Measurements from ENCODE around the gene MAGI2.

MAGI2 gene

GRCh38 chr7:78125884-78126283, 1327.6 kb downstream of the MAGI2 start:
- Histone ChIP-seq H3K4me3 (ENCODE audit: insufficient read depth, low read depth, low read length, poor library complexity, severe bottlenecking) (no peak overlapping the region), H3K9me3 (ENCODE audit: control insufficient read depth, low read length) (no peaks in the 10 kb centered on the region), H3K4me1 (ENCODE audit: control insufficient read depth, insufficient read depth, low read length, poor library complexity, severe bottlenecking) (no peaks in the 10 kb centered on the region), H3K27me3 (replicated peaks; ENCODE audit: control insufficient read depth, insufficient read depth, low read length, poor library complexity, severe bottlenecking) (no peaks in the 10 kb centered on the region), H3K27ac (ENCODE audit: insufficient read depth, low read length, poor library complexity, severe bottlenecking) (no peak overlapping the region), H3K36me3 (ENCODE audit: control insufficient read depth, insufficient read depth, low read length) (no peaks in the 10 kb centered on the region)
- DNase-seq: no peak

GRCh38 chr7:78124216-78124615, 1329.3 kb downstream of the MAGI2 start:
- no peak for DNase-seq
- Histone ChIP-seq H3K36me3 (ENCODE audit: control insufficient read depth, insufficient read depth, low read length) (no peaks in the 10 kb centered on the region), H3K27ac (ENCODE audit: insufficient read depth, low read length, poor library complexity, severe bottlenecking) (no peak overlapping the region), H3K4me3 (ENCODE audit: insufficient read depth, low read depth, low read length, poor library complexity, severe bottlenecking) (no peak overlapping the region), H3K27me3 (replicated peaks; ENCODE audit: control insufficient read depth, insufficient read depth, low read length, poor library complexity, severe bottlenecking) (no peaks in the 10 kb centered on the region), H3K9me3 (ENCODE audit: control insufficient read depth, low read length) (no peaks in the 10 kb centered on the region), H3K4me1 (ENCODE audit: control insufficient read depth, insufficient read depth, low read length, poor library complexity, severe bottlenecking) (no peaks in the 10 kb centered on the region)

GRCh38 chr7:78121888-78122287, 1331.6 kb downstream of the MAGI2 start:
- Histone ChIP-seq H3K9me3 (ENCODE audit: control insufficient read depth, low read length) (no peaks in the 10 kb centered on the region), H3K4me1 (ENCODE audit: control insufficient read depth, insufficient read depth, low read length, poor library complexity, severe bottlenecking) (no peaks in the 10 kb centered on the region), H3K27me3 (replicated peaks; ENCODE audit: control insufficient read depth, insufficient read depth, low read length, poor library complexity, severe bottlenecking) (no peaks in the 10 kb centered on the region), H3K4me3 (ENCODE audit: insufficient read depth, low read depth, low read length, poor library complexity, severe bottlenecking) (no peak overlapping the region), H3K27ac (ENCODE audit: insufficient read depth, low read length, poor library complexity, severe bottlenecking) (no peak overlapping the region), H3K36me3 (ENCODE audit: control insufficient read depth, insufficient read depth, low read length) (no peaks in the 10 kb centered on the region)
- DNase-seq: no peak

- H3K27me3 ChIP-seq (replicated peaks; ENCODE audit: control insufficient read depth, insufficient read depth, low read length, poor library complexity, severe bottlenecking): no peaks in the 10 kb centered on the region
- no peak overlapping the region for H3K27ac ChIP-seq (ENCODE audit: insufficient read depth, low read length, poor library complexity, severe bottlenecking)
- H3K4me3 ChIP-seq (ENCODE audit: insufficient read depth, low read depth, low read length, poor library complexity, severe bottlenecking): no peak overlapping the region
- no peaks in the 10 kb centered on the region for H3K36me3 ChIP-seq (ENCODE audit: control insufficient read depth, insufficient read depth, low read length)
- no peak for DNase-seq
- no peaks in the 10 kb centered on the region for H3K4me1 ChIP-seq (ENCODE audit: control insufficient read depth, insufficient read depth, low read length, poor library complexity, severe bottlenecking)
- H3K9me3 ChIP-seq (ENCODE audit: control insufficient read depth, low read length): no peaks in the 10 kb centered on the region
These were observed 1335.0 kb downstream of the MAGI2 start for GRCh38 chr7:78118470-78118869.

GRCh38 chr7:78115876-78116275, 1337.6 kb downstream of the MAGI2 start:
- DNase-seq: no peak
- H3K4me3 ChIP-seq (ENCODE audit: insufficient read depth, low read depth, low read length, poor library complexity, severe bottlenecking): no peak overlapping the region
- H3K27ac ChIP-seq (ENCODE audit: insufficient read depth, low read length, poor library complexity, severe bottlenecking): no peak overlapping the region
- H3K9me3 ChIP-seq (ENCODE audit: control insufficient read depth, low read length): no peaks in the 10 kb centered on the region
- no peaks in the 10 kb centered on the region for H3K36me3 ChIP-seq (ENCODE audit: control insufficient read depth, insufficient read depth, low read length)
- H3K4me1 ChIP-seq (ENCODE audit: control insufficient read depth, insufficient read depth, low read length, poor library complexity, severe bottlenecking): no peaks in the 10 kb centered on the region
- no peaks in the 10 kb centered on the region for H3K27me3 ChIP-seq (replicated peaks; ENCODE audit: control insufficient read depth, insufficient read depth, low read length, poor library complexity, severe bottlenecking)

- H3K4me3 ChIP-seq (ENCODE audit: insufficient read depth, low read depth, low read length, poor library complexity, severe bottlenecking): no peak overlapping the region
- no peaks in the 10 kb centered on the region for H3K4me1 ChIP-seq (ENCODE audit: control insufficient read depth, insufficient read depth, low read length, poor library complexity, severe bottlenecking)
- H3K9me3 ChIP-seq (ENCODE audit: control insufficient read depth, low read length): no peaks in the 10 kb centered on the region
- H3K27me3 ChIP-seq (replicated peaks; ENCODE audit: control insufficient read depth, insufficient read depth, low read length, poor library complexity, severe bottlenecking): no peaks in the 10 kb centered on the region
- no peak for DNase-seq
- H3K27ac ChIP-seq (ENCODE audit: insufficient read depth, low read length, poor library complexity, severe bottlenecking): no peak overlapping the region
- H3K36me3 ChIP-seq (ENCODE audit: control insufficient read depth, insufficient read depth, low read length): no peaks in the 10 kb centered on the region
These were observed 1338.5 kb downstream of the MAGI2 start for GRCh38 chr7:78114993-78115392.

- DNase-seq: no peak
- Histone ChIP-seq H3K27me3 (replicated peaks; ENCODE audit: control insufficient read depth, insufficient read depth, low read length, poor library complexity, severe bottlenecking) (no peaks in the 10 kb centered on the region), H3K4me1 (ENCODE audit: control insufficient read depth, insufficient read depth, low read length, poor library complexity, severe bottlenecking) (no peaks in the 10 kb centered on the region)
These were observed 1341.0 kb downstream of the MAGI2 start for GRCh38 chr7:78112488-78112887.

GRCh38 chr7:78111386-78111785, 1342.1 kb downstream of the MAGI2 start:
- Histone ChIP-seq H3K9me3 (ENCODE audit: control insufficient read depth, low read length) (no peaks in the 10 kb centered on the region), H3K4me1 (ENCODE audit: control insufficient read depth, insufficient read depth, low read length, poor library complexity, severe bottlenecking) (no peaks in the 10 kb centered on the region), H3K27ac (ENCODE audit: insufficient read depth, low read length, poor library complexity, severe bottlenecking) (no peak overlapping the region), H3K27me3 (replicated peaks; ENCODE audit: control insufficient read depth, insufficient read depth, low read length, poor library complexity, severe bottlenecking) (no peaks in the 10 kb centered on the region), H3K4me3 (ENCODE audit: insufficient read depth, low read depth, low read length, poor library complexity, severe bottlenecking) (no peak overlapping the region), H3K36me3 (ENCODE audit: control insufficient read depth, insufficient read depth, low read length) (no peaks in the 10 kb centered on the region)
- DNase-seq: no peak

More at GRCh38 chr7:78112488-78112887, 1341.0 kb downstream of the MAGI2 start:
- H3K9me3 ChIP-seq (ENCODE audit: control insufficient read depth, low read length): no peaks in the 10 kb centered on the region
- H3K4me3 ChIP-seq (ENCODE audit: insufficient read depth, low read depth, low read length, poor library complexity, severe bottlenecking): no peak overlapping the region
- no peak overlapping the region for H3K27ac ChIP-seq (ENCODE audit: insufficient read depth, low read length, poor library complexity, severe bottlenecking)
- no peaks in the 10 kb centered on the region for H3K36me3 ChIP-seq (ENCODE audit: control insufficient read depth, insufficient read depth, low read length)

- Histone ChIP-seq H3K9me3 (ENCODE audit: control insufficient read depth, low read length) (no peaks in the 10 kb centered on the region), H3K36me3 (ENCODE audit: control insufficient read depth, insufficient read depth, low read length) (no peaks in the 10 kb centered on the region), H3K27ac (ENCODE audit: insufficient read depth, low read length, poor library complexity, severe bottlenecking) (no peak overlapping the region), H3K27me3 (replicated peaks; ENCODE audit: control insufficient read depth, insufficient read depth, low read length, poor library complexity, severe bottlenecking) (no peaks in the 10 kb centered on the region), H3K4me3 (ENCODE audit: insufficient read depth, low read depth, low read length, poor library complexity, severe bottlenecking) (no peak overlapping the region), H3K4me1 (ENCODE audit: control insufficient read depth, insufficient read depth, low read length, poor library complexity, severe bottlenecking) (no peaks in the 10 kb centered on the region)
- no peak for DNase-seq
These were observed 1350.0 kb downstream of the MAGI2 start for GRCh38 chr7:78103475-78103874.

GRCh38 chr7:78101076-78101475, 1352.4 kb downstream of the MAGI2 start:
- Histone ChIP-seq H3K27me3 (replicated peaks; ENCODE audit: control insufficient read depth, insufficient read depth, low read length, poor library complexity, severe bottlenecking) (no peaks in the 10 kb centered on the region), H3K27ac (ENCODE audit: insufficient read depth, low read length, poor library complexity, severe bottlenecking) (no peak overlapping the region), H3K9me3 (ENCODE audit: control insufficient read depth, low read length) (no peaks in the 10 kb centered on the region), H3K36me3 (ENCODE audit: control insufficient read depth, insufficient read depth, low read length) (no peaks in the 10 kb centered on the region), H3K4me1 (ENCODE audit: control insufficient read depth, insufficient read depth, low read length, poor library complexity, severe bottlenecking) (no peaks in the 10 kb centered on the region), H3K4me3 (ENCODE audit: insufficient read depth, low read depth, low read length, poor library complexity, severe bottlenecking) (no peak overlapping the region)
- DNase-seq: no peak
